Astrocyte (in vitro differentiated cells and primary cell): ENCODE measurements around the gene HIKESHI. TPM values are rescaled to one million over a fixed set of nuclear protein-coding genes. Genes with fewer than 3 reads are reported as not detected.

ENCODE experiments used
- DNase-seq: peaks from one replicate; pipeline ENCODE4 v3.0.0-alpha.2; 2010; ENCODE audit warnings: low read depth
- FAIRE-seq: peaks from 2 replicates; lab custom pipeline; 2011; peaks lifted over from hg19 to GRCh38; lab: Jason Lieb, UNC
- H2AFZ ChIP-seq: 2 replicates; pipeline ENCODE4 v1.6.0; 2012; ENCODE audit warnings: low read depth, low read length, inconsistent platforms
- H3K27ac ChIP-seq: 2 replicates; pipeline ENCODE4 v1.5.1; 2011; ENCODE audit warnings: low read depth, low read length, inconsistent platforms
- H3K27me3 ChIP-seq: 2 replicates; pipeline ENCODE4 v1.6.0; 2011; ENCODE audit warnings: low read length, inconsistent platforms; ENCODE audit not compliant: insufficient read depth
- H3K36me3 ChIP-seq: 2 replicates; pipeline ENCODE4 v1.5.1; 2011; ENCODE audit warnings: low read length, inconsistent platforms; ENCODE audit not compliant: insufficient read depth
- H3K4me1 ChIP-seq: 2 replicates; pipeline ENCODE4 v1.5.1; 2011; ENCODE audit warnings: low read length, inconsistent platforms; ENCODE audit not compliant: insufficient read depth
- H3K4me2 ChIP-seq: 2 replicates; pipeline ENCODE4 v1.6.0; 2012; ENCODE audit warnings: low read length, inconsistent platforms
- H3K4me3 ChIP-seq: 2 replicates; pipeline ENCODE4 v1.5.1; 2011; ENCODE audit warnings: low read depth, mild to moderate bottlenecking, low read length, inconsistent platforms; ENCODE audit not compliant: insufficient read depth
- H3K79me2 ChIP-seq: 2 replicates; pipeline ENCODE4 v1.6.0; 2012; ENCODE audit warnings: mild to moderate bottlenecking, low read length, inconsistent platforms; ENCODE audit not compliant: insufficient read depth
- H3K9ac ChIP-seq: 2 replicates; pipeline ENCODE4 v1.6.0; 2012; ENCODE audit warnings: mild to moderate bottlenecking, low read length, inconsistent platforms
- H3K9me3 ChIP-seq: 2 replicates; pipeline ENCODE4 v1.5.1; 2012; ENCODE audit warnings: low read depth, mild to moderate bottlenecking, low read length, inconsistent platforms; ENCODE audit not compliant: insufficient read depth
- H4K20me1 ChIP-seq: 2 replicates; pipeline ENCODE4 v1.6.0; 2012; ENCODE audit warnings: low read length, inconsistent platforms; ENCODE audit not compliant: insufficient read depth
- H3K27ac Mint-ChIP-seq: one replicate; pipeline ENCODE4 v1.8.0; 2021; ENCODE audit warnings: mild to moderate bottlenecking, mixed read lengths; ENCODE audit not compliant: unreplicated experiment
- H3K27me3 Mint-ChIP-seq: one replicate; pipeline ENCODE4 v1.8.0; 2021; ENCODE audit warnings: low read depth, mixed read lengths; ENCODE audit not compliant: unreplicated experiment
- H3K36me3 Mint-ChIP-seq: one replicate; pipeline ENCODE4 v1.8.0; 2021; ENCODE audit warnings: low read depth, mixed read lengths; ENCODE audit not compliant: unreplicated experiment
- H3K4me1 Mint-ChIP-seq: one replicate; pipeline ENCODE4 v1.8.0; 2021; ENCODE audit warnings: low read depth, mixed read lengths; ENCODE audit not compliant: unreplicated experiment
- H3K4me3 Mint-ChIP-seq: one replicate; pipeline ENCODE4 v1.8.0; 2021; ENCODE audit warnings: mild to moderate bottlenecking, moderate library complexity, mixed read lengths; ENCODE audit not compliant: unreplicated experiment
- H3K9me3 Mint-ChIP-seq: one replicate; pipeline ENCODE4 v1.8.0; 2021; ENCODE audit warnings: mild to moderate bottlenecking, mixed read lengths; ENCODE audit not compliant: unreplicated experiment
- CTCF ChIP-seq: IDR thresholded peaks from 2 replicates; pipeline ENCODE4 v1.5.1; 2011; ENCODE audit warnings: low read depth, mild to moderate bottlenecking, inconsistent platforms, low read length, moderate library complexity; ENCODE audit not compliant: insufficient read depth
- EZH2 ChIP-seq: IDR thresholded peaks from 2 replicates; pipeline ENCODE4 v1.6.1; 2012; ENCODE audit warnings: mild to moderate bottlenecking, low read length, inconsistent platforms; ENCODE audit not compliant: insufficient read depth
- total RNA-seq: library from RNA; stranded (reverse); gene quantifications from 2 replicates; pipeline ENCODE4 v1.2.1, GENCODE V29; 2021

Gene HIKESHI
- total RNA-seq, 1 donor from 2014 or later: 42.3 TPM

- Histone ChIP-seq H2AFZ (no peak overlapping the region), H3K9ac (no peak overlapping the region), H3K36me3 (no peaks in the 10 kb centered on the region), H3K27me3 (no peaks in the 10 kb centered on the region), H3K9me3 (no peaks in the 10 kb centered on the region), H4K20me1 (no peaks in the 10 kb centered on the region), H3K79me2 (no peaks in the 10 kb centered on the region), H3K4me2 (no peak overlapping the region), H3K4me1 (no peaks in the 10 kb centered on the region), H3K4me3 (no peak overlapping the region), H3K27ac (no peak overlapping the region)
- no peaks in the 10 kb centered on the region for H3K9me3 Mint-ChIP-seq
- DNase-seq: no peak
- H3K27me3 Mint-ChIP-seq: no peaks in the 10 kb centered on the region
- no peak overlapping the region for H3K27ac Mint-ChIP-seq
- H3K36me3 Mint-ChIP-seq: no peaks in the 10 kb centered on the region
- H3K4me3 Mint-ChIP-seq: no peak overlapping the region
- TF ChIP-seq EZH2 (no peak), CTCF (no peak)
- H3K4me1 Mint-ChIP-seq: peaks cover 12% of the 10 kb centered on the region
- no peak for FAIRE-seq
Measured at GRCh38 chr11:86365546-86365945, 63.5 kb downstream of the HIKESHI start.

DNA sequence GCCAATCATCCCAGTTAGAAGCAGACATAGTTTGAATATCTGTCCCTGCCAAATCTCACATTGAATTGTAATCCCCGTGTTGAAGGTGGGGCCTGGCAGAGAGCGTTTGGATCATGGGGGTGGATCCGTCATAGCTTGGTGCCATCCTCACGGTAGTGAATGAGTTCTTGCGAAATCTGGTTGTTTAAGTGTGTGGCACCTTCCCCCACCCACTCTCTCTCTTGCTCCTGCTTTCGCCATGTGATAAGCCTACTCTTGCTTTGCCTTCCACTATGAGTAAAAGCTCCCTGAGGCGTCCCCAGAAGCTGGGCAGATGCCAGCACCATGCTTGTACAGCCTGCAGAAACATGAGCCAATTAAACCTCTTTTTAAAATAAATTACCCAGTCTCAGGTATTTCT lies 67.6 kb downstream of the HIKESHI start:
- Histone ChIP-seq H3K9ac (no peak overlapping the region), H3K79me2 (no peaks in the 10 kb centered on the region), H3K9me3 (peaks cover 4% of the 10 kb centered on the region), H3K27me3 (no peaks in the 10 kb centered on the region), H3K27ac (no peak overlapping the region), H2AFZ (no peak overlapping the region), H3K4me2 (no peak overlapping the region), H3K36me3 (no peaks in the 10 kb centered on the region), H3K4me3 (no peak overlapping the region), H3K4me1 (peaks cover 5% of the 10 kb centered on the region), H4K20me1 (no peaks in the 10 kb centered on the region)
- no peak overlapping the region for H3K4me3 Mint-ChIP-seq
- DNase-seq: no peak
- H3K27ac Mint-ChIP-seq: no peak overlapping the region
- no peak for FAIRE-seq
- no peaks in the 10 kb centered on the region for H3K36me3 Mint-ChIP-seq
- no peak for TF ChIP-seq EZH2
- no peak for TF ChIP-seq CTCF
- H3K27me3 Mint-ChIP-seq: no peaks in the 10 kb centered on the region
- H3K4me1 Mint-ChIP-seq: peaks cover 26% of the 10 kb centered on the region
- H3K9me3 Mint-ChIP-seq: no peaks in the 10 kb centered on the region

DNA sequence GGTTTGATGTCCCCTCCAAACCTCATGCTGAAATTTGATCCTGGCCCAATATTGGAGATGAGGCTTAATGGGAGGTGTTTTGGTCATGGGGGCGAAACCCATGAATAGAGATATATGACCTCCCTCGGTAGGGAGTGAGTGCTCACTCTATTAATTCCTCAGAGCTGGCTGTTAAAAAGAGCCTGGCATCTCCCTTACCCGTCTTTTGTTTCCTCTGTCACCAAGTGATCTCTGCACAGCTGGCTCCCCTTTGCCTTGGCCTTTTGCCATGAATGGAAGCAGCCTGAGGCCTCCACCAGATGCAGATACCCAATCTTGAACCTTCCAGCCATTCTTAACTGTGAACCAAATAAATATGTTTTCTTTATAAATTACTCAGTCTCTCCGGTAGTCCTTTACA lies 68.1 kb downstream of the HIKESHI start:
- no peaks in the 10 kb centered on the region for H3K27me3 ChIP-seq
- no peak overlapping the region for H3K9ac ChIP-seq
- Mint-ChIP-seq H3K27me3 (no peaks in the 10 kb centered on the region), H3K9me3 (no peaks in the 10 kb centered on the region), H3K4me1 (peaks cover 26% of the 10 kb centered on the region), H3K36me3 (no peaks in the 10 kb centered on the region), H3K4me3 (no peak overlapping the region), H3K27ac (peak overlapping the region; percentile 94)
- no peak overlapping the region for H3K27ac ChIP-seq
- no peak overlapping the region for H2AFZ ChIP-seq
- no peak overlapping the region for H3K4me2 ChIP-seq
- no peaks in the 10 kb centered on the region for H4K20me1 ChIP-seq
- H3K36me3 ChIP-seq: no peaks in the 10 kb centered on the region
- FAIRE-seq (no peak), DNase-seq (no peak)
- no peak overlapping the region for H3K4me3 ChIP-seq
- no peak for TF ChIP-seq CTCF
- TF ChIP-seq EZH2: no peak
- peaks cover 6% of the 10 kb centered on the region for H3K4me1 ChIP-seq
- H3K9me3 ChIP-seq: peaks cover 4% of the 10 kb centered on the region
- no peaks in the 10 kb centered on the region for H3K79me2 ChIP-seq
